Hepatocyte (in vitro differentiated cells): Measurements from ENCODE around the gene LIN28A. TPM values are rescaled to one million over a fixed set of nuclear protein-coding genes. Genes with fewer than 3 reads are reported as not detected.

Source experiments
- DNase-seq: peaks from one replicate; pipeline ENCODE4 v3.0.0-alpha.2; 2016; ENCODE audit warnings: low spot score
- H2AFZ ChIP-seq: fragments of 200-600 bp; sonication (generic); 2 replicates; pipeline ENCODE4 v1.6.0; 2016; ENCODE audit warnings: antibody characterized with exemption, mild to moderate bottlenecking
- H3K27ac ChIP-seq: fragments of 200-600 bp; sonication (generic); 2 replicates; pipeline ENCODE4 v1.5.1; 2016; ENCODE audit warnings: mild to moderate bottlenecking
- H3K27me3 ChIP-seq: fragments of 200-600 bp; sonication (generic); 2 replicates; pipeline ENCODE4 v1.6.1; 2016
- H3K36me3 ChIP-seq: fragments of 200-600 bp; sonication (generic); replicated peaks from 2 replicates; pipeline ENCODE4 v1.5.1; 2016; ENCODE audit warnings: low read depth; ENCODE audit not compliant: insufficient read depth
- H3K4me1 ChIP-seq: fragments of 200-600 bp; sonication (generic); 2 replicates; pipeline ENCODE4 v1.5.1; 2016; ENCODE audit warnings: mild to moderate bottlenecking, moderate library complexity; ENCODE audit not compliant: insufficient read depth
- H3K4me2 ChIP-seq: fragments of 200-600 bp; sonication (generic); 2 replicates; pipeline ENCODE4 v1.6.0; 2016
- H3K4me3 ChIP-seq: fragments of 200-600 bp; sonication (generic); 2 replicates; pipeline ENCODE4 v1.5.1; 2016; ENCODE audit warnings: mild to moderate bottlenecking
- H3K79me2 ChIP-seq: fragments of 200-600 bp; sonication (generic); 2 replicates; pipeline ENCODE4 v1.6.0; 2017; ENCODE audit warnings: mild to moderate bottlenecking
- H3K9me2 ChIP-seq: fragments of 200-600 bp; sonication (generic); replicated peaks from 2 replicates; pipeline ENCODE4 v1.6.0; 2017; ENCODE audit warnings: mild to moderate bottlenecking; ENCODE audit not compliant: insufficient read depth
- H3K9me3 ChIP-seq: fragments of 200-600 bp; sonication (generic); 2 replicates; pipeline ENCODE4 v1.5.1; 2016; ENCODE audit warnings: low read depth, mild to moderate bottlenecking
- H4K20me1 ChIP-seq: fragments of 200-600 bp; sonication (generic); 2 replicates; pipeline ENCODE4 v1.6.0; 2016; ENCODE audit warnings: mild to moderate bottlenecking; ENCODE audit not compliant: insufficient read depth, poor library complexity, severe bottlenecking
- CTCF ChIP-seq: fragments of 200-600 bp; sonication (generic); IDR thresholded peaks from 2 replicates; pipeline ENCODE4 v1.5.1; 2016; ENCODE audit warnings: antibody characterized with exemption, mild to moderate bottlenecking; ENCODE audit not compliant: poor library complexity
- EZH2 ChIP-seq: fragments of 200-600 bp; sonication (generic); IDR thresholded peaks from 2 replicates; pipeline ENCODE4 v1.6.1; 2016; ENCODE audit warnings: antibody characterized with exemption, mild to moderate bottlenecking, borderline replicate concordance
- EZH2phosphoT487 ChIP-seq: fragments of 200-600 bp; sonication (generic); IDR thresholded peaks from one replicate; pipeline ENCODE4 v1.6.1; 2018; ENCODE audit warnings: antibody characterized with exemption, mild to moderate bottlenecking, low read depth, moderate library complexity; ENCODE audit not compliant: unreplicated experiment, severe bottlenecking
- WGBS: methylation state at CpG from one replicate; pipeline ENCODE4 v1.1.6; 2016; ENCODE audit warnings: low lambda C conversion rate; ENCODE audit errors: missing lambda C conversion rate; 5-methylcytosine and 5-hydroxymethylcytosine counted together
- polyA plus RNA-seq: library from polyadenylated mRNA; unstranded; fragments of >200 nt; fragmentation: Nextera tagmentation; extraction: Ambion mirVana; gene quantifications from 2 replicates; pipeline ENCODE4 v1.2.1, GENCODE V29; 2016
- total RNA-seq: library from RNA; depleted of rRNA; stranded (reverse); fragments of >200 nt; gene quantifications from 2 replicates; pipeline ENCODE4 v1.2.3, GENCODE V29; 2014

The LIN28A gene
- total and polyA plus RNA-seq, 2 experiments from 2014 or later = 0.13 to 0.43 TPM

GRCh38 chr1:26478988-26479387 lies 68.4 kb downstream of the LIN28A start:
- Histone ChIP-seq H3K9me3 (no peaks in the 10 kb centered on the region), H3K4me1 (peaks cover 9% of the 10 kb centered on the region), H3K36me3 (no peaks in the 10 kb centered on the region), H3K27ac (no peak overlapping the region), H2AFZ (no peak overlapping the region), H4K20me1 (peaks cover 16% of the 10 kb centered on the region), H3K79me2 (peaks cover 18% of the 10 kb centered on the region), H3K27me3 (no peaks in the 10 kb centered on the region), H3K9me2 (no peaks in the 10 kb centered on the region), H3K4me3 (no peak overlapping the region), H3K4me2 (no peak overlapping the region)
- WGBS = 97% methylated on average over 6 of the region's 6 CpGs
- no peak for DNase-seq
- TF ChIP-seq EZH2phosphoT487 (no peak), EZH2 (no peak), CTCF (no peak)

Other genes with a start within 250 kb of the LIN28A start
- gene C1orf232, start 241.9 kb upstream of the LIN28A start, total RNA-seq = not detected in 2 replicates
- not detected in 2 replicates for gene C1orf232, start 241.9 kb upstream of the LIN28A start, polyA plus RNA-seq
- 20.5 and 25.7 TPM in 2 replicates for gene ZNF593, start 240.9 kb upstream of the LIN28A start, total RNA-seq
- gene ZNF593, start 240.9 kb upstream of the LIN28A start, polyA plus RNA-seq = 69.1 and 71.8 TPM in 2 replicates
- gene ZNF593OS, start 239.0 kb upstream of the LIN28A start, total RNA-seq = 0.10 TPM in 1 of 2 replicates, not detected in the other
- 0.45 and 2.1 TPM in 2 replicates for gene ZNF593OS, start 239.0 kb upstream of the LIN28A start, polyA plus RNA-seq
- gene CNKSR1, start 233.3 kb upstream of the LIN28A start, total RNA-seq = 13.3 and 18.1 TPM in 2 replicates
- 31.4 and 38.6 TPM in 2 replicates for gene CNKSR1, start 233.3 kb upstream of the LIN28A start, polyA plus RNA-seq
- not detected in 2 replicates for gene CATSPER4, start 220.2 kb upstream of the LIN28A start, total RNA-seq
- gene CATSPER4, start 220.2 kb upstream of the LIN28A start, polyA plus RNA-seq = 0.07 TPM in 1 of 2 replicates, not detected in the other
- gene CEP85, start 176.6 kb upstream of the LIN28A start, total RNA-seq = 11.4 and 14.6 TPM in 2 replicates
- 12.4 and 15.3 TPM in 2 replicates for gene CEP85, start 176.6 kb upstream of the LIN28A start, polyA plus RNA-seq
- 35.9 and 36.6 TPM in 2 replicates for gene SH3BGRL3, start 130.7 kb upstream of the LIN28A start, total RNA-seq
- 411 and 420 TPM in 2 replicates for gene SH3BGRL3, start 130.7 kb upstream of the LIN28A start, polyA plus RNA-seq
- 3.1 and 6.9 TPM in 2 replicates for gene UBXN11, start 104.2 kb upstream of the LIN28A start, total RNA-seq
- 17.1 and 34.0 TPM in 2 replicates for gene UBXN11, start 104.2 kb upstream of the LIN28A start, polyA plus RNA-seq
- gene CD52, start 92.9 kb upstream of the LIN28A start, total RNA-seq = 1.2 and 8.1 TPM in 2 replicates
- gene CD52, start 92.9 kb upstream of the LIN28A start, polyA plus RNA-seq = 3.9 and 12.9 TPM in 2 replicates
- gene CRYBG2, start 56.7 kb upstream of the LIN28A start, total RNA-seq = 7.1 and 15.6 TPM in 2 replicates
- gene CRYBG2, start 56.7 kb upstream of the LIN28A start, polyA plus RNA-seq = 20.1 and 21.6 TPM in 2 replicates
- not detected in 2 replicates for gene ZNF683, start 38.1 kb upstream of the LIN28A start, total RNA-seq
- gene ZNF683, start 38.1 kb upstream of the LIN28A start, polyA plus RNA-seq = not detected in 2 replicates
- gene DHDDS, start 21.5 kb downstream of the LIN28A start, total RNA-seq = 34.2 and 42.9 TPM in 2 replicates
- gene DHDDS, start 21.5 kb downstream of the LIN28A start, polyA plus RNA-seq = 44.9 and 53.9 TPM in 2 replicates
- 214 and 215 TPM in 2 replicates for gene HMGN2, start 61.6 kb downstream of the LIN28A start, total RNA-seq
- gene HMGN2, start 61.6 kb downstream of the LIN28A start, polyA plus RNA-seq = 467 and 520 TPM in 2 replicates
- 30.6 and 36.2 TPM in 2 replicates for gene RPS6KA1, start 118.9 kb downstream of the LIN28A start, total RNA-seq
- gene RPS6KA1, start 118.9 kb downstream of the LIN28A start, polyA plus RNA-seq = 27.1 and 30.2 TPM in 2 replicates